IPS-NIHi7 (cell line): ENCODE results near the gene LYSMD1.
A peak's percentile ranks its signal among the peaks of the same experiment; 100 is the strongest.
"Not testable (repeated sequence)": the region's sequence is repeated elsewhere in the genome, so short reads cannot be mapped to it uniquely, and the experiment has no call there.

ENCODE experiments used
- DNase-seq: peaks from one replicate; pipeline ENCODE4 v3.0.0; 2012; ENCODE audit warnings: mixed read lengths; ENCODE audit errors: extremely low spot score

LYSMD1 gene

DNA sequence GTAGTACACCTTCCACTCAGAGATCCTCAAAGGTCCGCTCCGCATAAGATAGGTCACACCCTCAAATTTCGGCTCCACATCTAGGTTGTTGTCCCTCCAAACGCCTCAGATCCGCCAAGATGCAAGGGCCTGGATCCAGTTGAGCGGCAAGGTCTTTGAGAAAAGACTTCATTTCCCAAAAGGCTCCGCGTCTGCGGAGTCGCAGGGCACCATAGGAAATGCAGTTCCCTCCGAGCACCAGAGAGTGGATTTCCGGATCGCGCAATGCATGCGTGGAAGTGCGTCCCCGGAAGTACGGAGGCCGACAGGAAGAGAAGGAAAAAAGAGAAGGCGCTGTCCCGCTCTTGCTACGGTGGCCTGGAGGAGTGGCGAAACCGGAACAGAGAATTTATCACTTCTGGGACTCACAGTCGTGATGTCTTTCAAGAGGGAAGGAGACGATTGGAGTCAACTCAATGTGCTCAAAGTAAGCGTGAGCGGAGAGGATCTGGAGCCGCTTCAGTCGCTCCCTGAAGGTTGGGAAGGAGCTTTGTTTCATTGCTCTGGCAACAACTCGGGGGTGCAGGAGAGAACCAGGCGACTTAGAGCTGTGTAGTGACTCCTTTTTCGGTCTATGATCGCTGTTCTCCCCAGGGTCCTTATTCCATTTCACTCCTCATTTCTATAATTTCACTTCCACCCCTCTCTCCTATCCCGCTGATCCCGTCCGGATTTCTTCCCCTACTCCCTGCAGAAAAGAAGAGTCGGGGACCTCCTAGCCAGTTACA lies at the start of gene LYSMD1, which contains the start of gene SCNM1:
Gene LYSMD1 (minus strand): TSS at position 165 of the 767 bp plus-strand sequence. CDS start 644 bp downstream, outside the sequence.
Gene SCNM1 (plus strand): TSS at position 407 of the 767 bp plus-strand sequence. CDS start 9 bp downstream, at position 416.
- DNase-seq: peak; percentile 94

- no peak for DNase-seq
These were observed 47.9 kb upstream of the LYSMD1 start for GRCh38 chr1:151213560-151213959.

DNA sequence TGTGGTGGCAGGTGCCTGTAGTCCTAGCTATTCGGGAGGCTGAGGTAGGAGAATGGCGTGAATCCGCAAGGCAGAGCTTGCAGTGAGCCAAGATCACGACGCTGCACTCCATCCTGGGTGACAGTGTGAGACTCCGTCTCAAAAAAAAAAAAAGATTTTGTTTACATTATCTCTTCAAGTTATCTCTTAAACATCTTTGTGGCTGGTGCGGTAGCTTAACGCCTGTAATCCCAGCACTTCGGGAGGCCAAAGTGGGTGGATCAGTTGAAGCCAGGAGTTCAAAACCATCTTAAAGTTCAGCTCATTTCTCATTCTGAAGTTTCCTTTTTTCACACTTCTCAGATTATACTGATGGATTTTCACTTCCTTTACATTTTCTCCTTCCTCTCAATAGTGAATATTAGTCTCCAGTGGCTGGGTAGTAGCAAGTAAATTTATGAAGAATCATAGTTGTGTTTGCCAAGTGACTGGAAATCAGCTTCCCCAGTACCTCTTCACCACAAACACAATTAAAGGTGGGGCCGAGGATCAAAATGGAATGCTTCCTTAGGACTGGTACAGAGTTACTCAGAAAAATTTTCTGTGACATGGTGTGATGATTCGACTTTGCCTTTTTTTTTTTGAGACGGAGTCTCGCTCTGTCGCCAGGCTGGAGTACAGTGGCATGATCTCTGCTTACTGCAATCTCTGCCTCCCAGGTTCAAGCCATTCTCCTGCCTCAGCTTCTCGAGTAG lies 46.4 kb upstream of the LYSMD1 start:
- DNase-seq: no peak

DNA sequence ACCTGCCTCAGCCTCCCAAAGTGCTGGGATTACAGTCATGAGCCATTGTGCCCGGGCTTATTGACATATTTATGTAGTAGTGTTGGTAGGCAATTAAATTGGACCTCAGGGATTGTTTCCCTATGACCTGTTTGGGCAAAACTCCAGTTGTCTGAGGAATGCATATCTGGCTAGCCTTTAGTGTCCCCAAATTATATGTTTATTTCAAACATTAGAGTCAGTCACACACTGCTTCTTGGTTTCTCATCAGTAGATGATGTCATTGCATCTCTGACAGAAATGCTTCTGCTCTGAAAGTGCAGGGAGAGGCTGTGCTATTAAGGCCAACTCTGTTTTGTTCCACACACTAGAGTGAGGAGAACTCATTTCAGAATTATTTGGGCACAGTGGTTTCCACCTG lies 45.1 kb upstream of the LYSMD1 start:
- no peak for DNase-seq

DNA sequence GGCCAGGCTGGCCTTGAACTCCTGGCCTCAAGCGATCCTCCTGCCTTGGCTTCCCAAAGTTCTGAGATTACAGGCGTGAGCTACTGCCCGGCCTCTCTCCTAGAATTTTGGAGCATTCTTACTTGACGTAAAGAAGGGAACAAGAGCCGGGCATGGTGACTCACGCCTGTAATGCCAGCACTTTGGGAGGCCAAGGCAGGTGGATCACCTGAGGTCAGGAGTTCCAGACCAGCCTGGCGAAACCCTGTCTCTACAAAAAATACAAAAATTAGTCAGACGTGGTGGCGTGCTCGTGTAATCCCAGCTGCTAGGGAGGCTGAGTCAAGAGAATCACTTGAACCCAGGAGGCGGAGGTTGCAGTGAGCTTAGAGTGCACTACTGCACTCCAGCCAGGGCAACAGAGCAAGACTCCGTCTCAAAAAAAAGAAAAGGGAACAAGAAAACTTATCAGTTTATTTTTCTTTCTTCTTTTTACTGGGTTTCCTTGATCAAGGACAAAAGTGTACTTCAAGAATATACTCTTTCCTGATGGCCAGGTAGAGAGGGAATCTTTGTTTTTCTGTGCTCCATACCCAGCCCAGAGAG lies 39.8 kb upstream of the LYSMD1 start:
- DNase-seq: not testable (repeated sequence)

GRCh38 chr1:151199873-151200581 lies 34.3 kb upstream of the LYSMD1 start:
- no peak for DNase-seq

DNA sequence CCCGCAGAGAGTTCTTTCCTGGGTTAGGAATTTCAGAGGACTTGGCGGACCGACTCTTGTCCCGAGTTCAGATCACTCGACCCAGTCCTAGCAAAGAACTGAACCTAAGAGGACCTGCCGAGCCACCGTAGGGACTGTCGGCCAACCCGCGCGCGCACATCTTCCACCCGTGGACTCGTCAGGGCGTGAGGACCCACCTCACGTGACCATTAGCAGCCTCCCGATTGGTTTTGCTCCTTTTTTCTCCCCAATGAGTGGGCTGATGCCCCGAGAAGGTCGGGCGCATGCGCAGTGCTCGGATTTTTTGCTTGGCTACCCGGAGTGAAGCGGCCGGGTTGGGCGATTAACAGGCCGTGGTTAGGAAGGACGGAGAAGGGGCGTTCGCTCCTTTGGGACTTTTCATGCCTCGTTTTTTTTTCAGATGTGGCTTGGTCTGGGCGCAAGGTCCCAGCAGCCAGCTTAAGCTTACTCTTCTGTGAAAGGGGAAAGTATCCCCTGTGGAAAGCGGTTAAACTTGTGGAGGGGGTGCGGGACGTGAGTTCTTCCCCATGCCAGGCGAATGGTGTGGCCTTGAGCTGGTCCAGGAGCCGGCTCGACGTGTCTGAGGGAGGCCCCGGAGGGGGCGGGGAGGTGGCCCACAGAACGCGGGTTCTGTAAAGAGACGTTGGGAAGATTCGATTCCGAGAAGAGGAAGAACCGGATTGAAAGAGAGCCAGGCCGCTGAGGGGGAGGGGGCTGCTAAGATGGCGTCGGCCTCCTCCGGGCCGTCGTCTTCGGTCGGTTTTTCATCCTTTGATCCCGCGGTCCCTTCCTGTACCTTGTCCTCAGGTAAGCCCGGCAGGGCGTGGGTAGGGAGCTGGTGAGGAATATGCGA lies 32.8 kb upstream of the LYSMD1 start, which contains the start of gene PIP5K1A:
Gene PIP5K1A (plus strand): TSS at position 299 of the 874 bp plus-strand sequence. CDS start 445 bp downstream, at position 744.
- peak; percentile 99 for DNase-seq

GRCh38 chr1:151197863-151198253 lies 32.2 kb upstream of the LYSMD1 start:
- no peak for DNase-seq

- DNase-seq: peak; percentile 32
These were observed 30.6 kb upstream of the LYSMD1 start for GRCh38 chr1:151196292-151196800.

- not testable (repeated sequence) for DNase-seq
These were observed 29.3 kb upstream of the LYSMD1 start for GRCh38 chr1:151194894-151195594.

DNA sequence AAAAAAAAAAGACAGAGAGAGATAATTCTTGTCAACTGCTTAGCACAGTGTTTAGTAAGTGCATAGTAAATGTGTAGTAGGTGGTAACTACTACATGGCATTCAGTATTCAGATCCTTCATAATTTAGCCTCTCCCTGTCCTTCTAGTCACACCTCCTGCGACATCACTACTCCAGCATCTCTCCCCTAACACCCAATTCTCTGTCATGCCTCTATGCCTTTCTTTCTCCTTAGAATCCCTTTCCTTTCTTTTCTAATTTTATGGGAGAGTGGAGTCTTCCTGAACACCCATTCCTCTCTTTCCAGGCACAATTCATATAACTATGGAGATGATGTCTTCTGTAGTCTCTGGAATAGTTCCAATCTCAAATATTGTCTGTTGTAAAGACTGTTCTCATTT lies 28.2 kb upstream of the LYSMD1 start:
- DNase-seq: no peak

GRCh38 chr1:151193304-151193703 lies 27.6 kb upstream of the LYSMD1 start:
- no peak for DNase-seq

- DNase-seq: no peak
These were observed 26.3 kb upstream of the LYSMD1 start for GRCh38 chr1:151192047-151192446.

GRCh38 chr1:151189637-151190445 lies 24.1 kb upstream of the LYSMD1 start, which contains the start of gene VPS72:
TSS of gene VPS72 (minus strand) at chr1:151190197. CDS start at chr1:151190121, 76 bp downstream.
- DNase-seq: peak; percentile 95

DNA sequence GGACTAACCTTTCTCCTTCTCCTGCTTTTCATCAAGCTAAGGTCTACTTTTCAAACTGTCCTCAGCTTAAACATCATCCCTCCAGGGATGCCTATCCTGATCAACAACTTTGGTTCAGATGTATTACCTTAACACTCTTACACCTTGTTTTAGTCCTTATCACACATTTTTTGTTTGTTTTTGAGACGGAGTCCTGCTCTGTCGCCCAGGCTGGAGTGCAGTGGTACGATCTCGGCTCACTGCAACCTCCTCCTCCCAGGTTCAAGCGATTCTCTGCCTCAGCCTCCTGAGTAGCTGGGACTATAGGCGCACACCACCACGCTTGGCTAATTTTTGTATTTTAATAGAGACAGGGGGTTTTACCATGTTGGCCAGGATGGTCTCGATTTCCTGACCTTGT lies 23.0 kb upstream of the LYSMD1 start:
- DNase-seq: not testable (repeated sequence)

DNA sequence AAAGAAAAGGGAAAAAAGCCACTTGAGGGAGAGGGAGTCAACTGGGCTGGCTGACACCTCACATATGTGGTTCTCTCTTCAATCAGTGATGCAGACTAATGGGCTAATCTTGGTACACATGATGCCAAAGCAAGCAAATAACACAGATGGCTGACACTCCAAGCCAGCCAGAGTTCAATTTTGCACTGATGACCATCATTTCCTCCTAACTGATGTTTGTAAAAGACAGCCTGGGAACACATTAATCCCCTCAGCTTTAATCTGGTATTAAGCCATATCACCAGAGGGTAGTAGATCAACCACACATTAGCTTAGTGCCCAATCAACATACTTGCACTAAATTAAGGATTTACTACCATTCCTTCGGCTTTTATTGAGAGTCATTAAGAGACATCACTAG lies 21.5 kb upstream of the LYSMD1 start:
- no peak for DNase-seq

DNA sequence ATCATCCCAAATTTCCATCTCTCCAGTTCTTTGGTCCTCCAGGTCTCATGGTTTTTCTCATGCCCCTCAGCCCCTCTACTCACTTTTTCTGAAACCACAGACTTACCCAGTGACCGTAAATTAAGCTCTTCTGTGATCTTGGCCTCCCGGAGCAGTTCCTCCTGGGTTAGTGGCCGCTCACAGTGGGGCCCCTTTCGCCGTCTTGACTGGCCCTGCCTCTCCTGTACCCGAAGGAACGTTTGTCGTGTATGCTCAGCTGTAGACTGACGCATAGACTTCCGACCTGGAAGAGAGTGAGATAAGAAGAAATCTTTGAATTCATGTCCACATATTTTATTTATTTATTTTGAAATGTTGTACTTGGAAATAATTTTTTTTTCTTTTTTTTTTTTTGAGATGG lies 18.5 kb upstream of the LYSMD1 start:
- no peak for DNase-seq

- no peak for DNase-seq
These were observed 10.9 kb upstream of the LYSMD1 start for GRCh38 chr1:151176514-151177045.

DNA sequence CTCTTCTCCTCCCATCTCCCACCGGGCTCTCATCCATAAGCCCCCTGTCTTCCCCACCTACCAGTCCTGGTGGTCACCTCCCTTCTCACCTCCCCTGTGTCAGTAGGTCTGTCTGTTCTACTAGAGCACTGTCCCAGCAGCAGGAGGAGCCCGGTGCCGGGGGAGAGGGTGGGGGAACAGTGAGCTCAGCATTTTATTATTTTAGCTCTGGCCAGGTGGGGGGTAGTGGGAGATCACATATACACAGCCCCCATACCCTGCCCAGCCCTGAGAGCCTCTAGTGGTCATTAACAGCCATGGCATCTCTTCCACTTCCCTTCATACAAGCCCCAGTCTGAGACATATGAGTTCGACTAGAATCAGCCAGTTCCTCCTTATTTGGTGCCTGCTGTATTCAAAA lies 10.2 kb upstream of the LYSMD1 start, which contains the start of gene TMOD4:
Gene TMOD4 (minus strand): TSS at position 119 of the 400 bp plus-strand sequence. CDS start 1,106 bp downstream, outside the sequence.
- DNase-seq: peak; percentile 50
